HEK293T (cell line): ENCODE data around the gene CPAMD8.

Source experiments
- BHLHE40 ChIP-seq: fragments of 450-650 bp; IDR thresholded peaks from 2 replicates; pipeline ENCODE4 v1.6.1; 2016; ENCODE audit warnings: mild to moderate bottlenecking, moderate library complexity, borderline replicate concordance
- FOXA1 ChIP-seq: fragments of 450-650 bp; IDR thresholded peaks from 2 replicates; pipeline ENCODE4 v1.6.1; 2016; ENCODE audit warnings: mild to moderate bottlenecking
- FOXM1 ChIP-seq: fragments of 450-650 bp; IDR thresholded peaks from 2 replicates; pipeline ENCODE4 v1.6.1; 2017; ENCODE audit warnings: mild to moderate bottlenecking, borderline replicate concordance
- LEF1 ChIP-seq: fragments of 450-650 bp; IDR thresholded peaks from 2 replicates; pipeline ENCODE4 v1.6.1; 2017; ENCODE audit warnings: mild to moderate bottlenecking, borderline replicate concordance
- SP1 ChIP-seq: fragments of 450-650 bp; IDR thresholded peaks from 2 replicates; pipeline ENCODE4 v1.6.1; 2017
- SUZ12 ChIP-seq: fragments of 450-650 bp; IDR thresholded peaks from 2 replicates; pipeline ENCODE4 v1.6.1; 2016; ENCODE audit warnings: mild to moderate bottlenecking
- TARDBP ChIP-seq: fragments of 450-650 bp; IDR thresholded peaks from 2 replicates; pipeline ENCODE4 v1.6.1; 2016

- no peak for TF ChIP-seq SUZ12
- no peak for TF ChIP-seq SP1
- TF ChIP-seq FOXA1, result no peak
- TF ChIP-seq LEF1, result no peak
- no peak for TF ChIP-seq TARDBP
- no peak for TF ChIP-seq BHLHE40
- no peak for TF ChIP-seq FOXM1
Observed at GRCh38 chr19:16911046-16911445, 115.6 kb downstream of the CPAMD8 start.
